Measurements from ENCODE around the gene PRKAR2B. TPM values are rescaled to one million over a fixed set of nuclear protein-coding genes. Genes with fewer than 3 reads are reported as not detected.
"Not testable (repeated sequence)": the region's sequence is repeated elsewhere in the genome, so short reads cannot be mapped to it uniquely, and the experiment has no call there.

The PRKAR2B gene
- total RNA-seq, 1 experiment from 2014 or later = 13.1 TPM

DNA sequence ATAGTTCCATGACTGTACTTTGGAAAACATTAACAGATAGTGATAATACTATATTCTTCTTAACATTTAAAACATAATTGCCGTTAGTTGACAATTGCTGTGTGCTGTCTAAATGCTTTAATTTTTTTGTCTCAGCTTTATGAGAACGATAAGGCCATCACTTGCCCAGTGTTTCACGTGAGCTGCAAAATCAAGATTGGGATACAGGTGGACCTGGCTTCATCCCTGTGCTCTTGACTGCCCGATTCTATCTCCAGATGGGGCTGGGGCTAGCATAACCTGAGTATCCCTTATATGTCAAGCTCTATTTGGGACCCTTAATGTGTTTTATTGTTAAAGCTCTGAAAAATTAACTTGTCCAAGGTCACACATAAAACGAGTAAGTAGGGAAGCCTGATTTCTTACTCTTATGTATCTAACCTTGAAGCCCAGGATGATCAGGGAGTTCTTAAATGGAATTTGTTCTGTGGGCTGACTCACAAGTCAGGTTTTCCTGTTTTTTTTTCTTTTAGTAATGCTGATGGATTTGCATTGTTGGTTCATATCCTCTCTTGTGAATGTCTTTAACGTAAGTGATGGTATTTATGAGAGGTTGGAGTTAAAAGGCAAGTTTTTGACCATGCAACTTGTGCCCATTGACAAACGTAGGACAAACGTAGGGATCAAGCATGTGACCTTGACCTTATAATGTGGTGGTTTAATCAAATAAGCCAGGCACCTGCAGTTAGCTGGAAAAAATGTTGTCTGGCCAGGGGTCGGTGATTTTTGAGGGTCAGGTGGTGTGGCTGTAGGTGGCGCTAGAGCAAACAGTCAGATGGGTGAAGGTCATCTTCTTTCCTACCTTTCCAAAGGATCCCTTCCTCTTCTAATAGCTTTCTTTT lies 3.6 kb downstream of the PRKAR2B start:
- DNase-seq (ENCODE audit: low spot score) = no peak

DNA sequence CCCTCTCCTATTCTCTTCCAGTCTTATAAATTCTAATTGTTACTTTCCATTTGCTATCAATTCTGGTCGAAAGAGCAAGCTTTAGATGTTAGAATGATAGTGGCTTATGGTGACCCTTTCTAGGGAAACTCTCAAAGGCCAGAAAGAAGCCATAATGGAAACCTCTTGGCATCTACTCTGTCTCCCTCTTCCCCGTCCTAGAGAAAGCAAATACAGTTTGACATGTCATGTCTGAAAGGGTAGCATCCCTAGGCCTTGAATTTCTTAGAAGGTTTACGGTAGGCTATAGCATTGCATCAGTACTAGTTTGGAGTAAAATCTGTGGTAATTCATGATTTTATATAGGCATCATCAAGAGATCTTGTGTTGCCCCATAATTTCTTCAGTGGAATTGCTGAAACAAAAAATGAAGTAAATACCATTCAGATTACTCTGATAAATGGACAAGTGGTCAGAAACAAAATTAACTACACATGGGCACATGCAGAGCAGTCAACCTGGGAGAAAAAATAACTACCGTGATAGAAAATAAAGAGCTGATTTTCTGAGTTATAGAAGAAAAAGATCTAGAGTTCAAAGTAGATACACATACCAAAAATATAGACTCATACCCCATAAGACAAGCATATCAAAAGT lies 4.4 kb downstream of the PRKAR2B start:
- no peak for DNase-seq (ENCODE audit: low spot score)

DNA sequence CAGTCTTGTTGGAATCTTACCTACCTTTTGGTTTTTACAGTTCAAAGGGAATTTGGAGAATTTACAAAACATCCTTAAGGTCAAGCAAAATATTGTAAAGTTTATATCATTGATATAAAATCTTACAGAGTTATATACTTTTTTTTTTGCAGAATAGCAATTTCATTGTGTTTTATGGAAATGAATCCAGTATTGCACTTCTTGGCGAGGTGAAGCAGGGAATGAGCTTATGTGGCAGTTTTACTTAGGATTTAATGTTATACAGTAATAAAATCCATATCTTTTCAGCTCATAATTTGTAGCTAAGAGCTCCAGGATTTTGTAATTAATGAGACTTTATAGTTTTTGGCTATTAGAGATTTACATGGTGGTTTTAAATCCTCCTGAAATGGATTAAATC lies 5.0 kb downstream of the PRKAR2B start:
- DNase-seq (ENCODE audit: low spot score) = no peak

DNA sequence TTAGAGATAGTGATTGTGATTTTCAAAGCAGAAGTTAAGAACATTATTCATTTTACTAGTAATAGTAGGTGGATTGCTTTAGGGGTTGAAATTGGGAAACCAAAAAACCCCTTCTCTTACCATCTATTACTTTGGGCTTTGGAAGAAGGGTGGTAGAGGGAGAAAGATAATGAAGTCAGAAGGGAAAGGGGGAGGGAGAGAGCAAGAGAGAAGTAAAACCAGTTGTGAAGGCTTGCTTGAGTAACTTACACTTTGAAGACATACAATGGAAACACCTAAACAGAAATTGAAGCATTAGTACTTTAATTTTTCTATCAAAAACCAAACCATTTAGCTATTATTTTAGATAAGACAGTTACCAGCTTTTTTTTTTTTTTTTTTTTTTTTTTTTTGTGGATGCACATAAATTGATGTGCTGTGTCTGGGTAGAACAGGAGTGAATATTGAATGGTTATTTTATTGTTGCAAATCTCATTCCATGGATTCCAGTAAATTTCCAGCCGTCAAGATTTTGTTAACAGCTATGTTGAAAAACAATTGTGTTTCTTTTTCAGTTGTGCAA lies 5.5 kb downstream of the PRKAR2B start:
- no peak for DNase-seq (ENCODE audit: low spot score)

GRCh38 chr7:107051376-107051775 lies 6.9 kb downstream of the PRKAR2B start:
- DNase-seq (ENCODE audit: low spot score) = no peak

DNA sequence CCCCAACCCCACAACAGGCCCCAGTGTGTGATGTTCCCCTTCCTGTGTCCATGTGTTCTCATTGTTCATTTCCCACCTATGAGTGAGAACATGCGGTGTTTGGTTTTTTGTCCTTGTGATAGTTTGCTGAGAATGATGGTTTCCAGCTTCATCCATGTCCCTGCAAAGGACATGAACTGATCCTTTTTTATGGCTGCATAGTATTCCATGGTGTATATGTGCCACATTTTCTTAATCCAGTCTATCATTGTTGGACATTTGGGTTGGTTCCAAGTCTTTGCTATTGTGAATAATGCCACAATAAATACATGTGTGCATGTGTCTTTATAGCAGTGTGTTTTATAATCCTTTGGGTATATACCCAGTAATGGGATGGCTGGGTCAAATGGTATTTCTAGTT lies 10.5 kb downstream of the PRKAR2B start:
- not testable (repeated sequence) for DNase-seq (ENCODE audit: low spot score)

DNA sequence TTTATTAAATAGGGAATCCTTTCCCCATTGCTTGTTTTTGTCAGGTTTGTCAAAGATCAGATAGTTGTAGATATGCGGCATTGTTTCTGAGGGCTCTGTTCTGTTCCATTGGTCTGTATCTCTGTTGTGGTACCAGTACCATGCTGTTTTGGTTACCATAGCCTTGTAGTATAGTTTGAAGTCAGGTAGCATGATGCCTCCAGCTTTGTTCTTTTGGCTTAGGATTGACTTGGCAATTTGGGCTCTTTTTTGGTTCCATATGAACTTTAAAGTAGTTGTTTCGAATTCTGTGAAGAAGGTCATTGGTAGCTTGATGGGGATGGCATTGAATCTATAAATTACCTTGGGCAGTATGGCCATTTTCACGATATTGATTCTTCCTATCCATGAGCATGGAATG lies 11.6 kb downstream of the PRKAR2B start:
- DNase-seq (ENCODE audit: low spot score) = not testable (repeated sequence)

DNA sequence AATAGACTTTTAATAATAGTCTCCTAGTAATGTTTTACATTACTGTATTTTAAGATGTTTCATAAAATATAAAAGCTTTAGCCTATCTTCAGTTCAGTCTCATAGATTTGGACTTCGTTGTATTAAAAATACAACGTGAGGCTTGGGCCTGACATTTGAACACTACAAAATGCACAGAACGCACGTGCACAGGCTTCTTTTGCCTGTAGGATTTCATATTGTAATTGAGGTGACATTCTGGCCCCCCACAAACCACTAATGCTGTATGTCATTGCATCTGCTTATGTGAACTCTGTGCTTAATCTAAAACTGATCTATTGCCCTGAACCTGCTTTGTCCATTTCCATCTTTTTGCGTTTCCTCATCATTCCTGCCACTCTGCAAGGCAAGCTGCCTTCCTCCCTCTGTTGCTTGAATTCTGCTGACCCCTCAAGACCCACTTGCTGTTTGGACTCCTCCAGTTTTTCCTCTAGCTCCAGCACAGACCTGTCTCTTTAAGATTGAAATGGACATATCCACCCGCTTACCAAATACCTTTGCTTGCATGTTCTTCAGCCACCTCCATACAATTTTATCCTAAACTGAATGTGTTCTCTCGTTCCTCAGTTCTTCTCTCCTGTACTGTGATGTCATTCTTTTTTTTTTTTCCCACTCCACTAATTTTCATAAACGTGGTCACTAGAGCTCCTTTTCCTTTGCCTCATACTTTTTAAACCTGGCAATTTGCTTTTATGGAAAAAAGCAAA lies 12.4 kb downstream of the PRKAR2B start:
- no peak for DNase-seq (ENCODE audit: low spot score)

GRCh38 chr7:107057474-107057833 lies 12.9 kb downstream of the PRKAR2B start:
- no peak for DNase-seq (ENCODE audit: low spot score)

DNA sequence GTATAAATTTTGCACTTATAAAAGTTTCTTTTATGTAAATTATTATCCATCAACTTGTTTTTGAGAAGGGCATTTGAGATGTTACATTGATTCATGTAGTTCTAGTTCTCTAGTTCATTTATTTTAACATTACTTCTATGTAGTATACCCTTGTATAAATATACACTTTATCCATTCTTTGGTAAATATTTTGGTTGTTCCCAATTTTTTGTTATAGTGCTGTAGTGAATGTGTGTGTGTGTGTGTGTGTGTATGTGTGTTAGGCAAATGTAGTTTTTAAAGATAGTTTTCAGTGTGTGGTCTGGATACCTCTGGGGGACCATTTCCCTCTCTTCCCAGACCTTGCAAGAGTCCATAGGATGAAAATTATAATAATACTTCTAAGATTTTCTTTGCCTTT lies 15.0 kb downstream of the PRKAR2B start:
- no peak for DNase-seq (ENCODE audit: low spot score)

DNA sequence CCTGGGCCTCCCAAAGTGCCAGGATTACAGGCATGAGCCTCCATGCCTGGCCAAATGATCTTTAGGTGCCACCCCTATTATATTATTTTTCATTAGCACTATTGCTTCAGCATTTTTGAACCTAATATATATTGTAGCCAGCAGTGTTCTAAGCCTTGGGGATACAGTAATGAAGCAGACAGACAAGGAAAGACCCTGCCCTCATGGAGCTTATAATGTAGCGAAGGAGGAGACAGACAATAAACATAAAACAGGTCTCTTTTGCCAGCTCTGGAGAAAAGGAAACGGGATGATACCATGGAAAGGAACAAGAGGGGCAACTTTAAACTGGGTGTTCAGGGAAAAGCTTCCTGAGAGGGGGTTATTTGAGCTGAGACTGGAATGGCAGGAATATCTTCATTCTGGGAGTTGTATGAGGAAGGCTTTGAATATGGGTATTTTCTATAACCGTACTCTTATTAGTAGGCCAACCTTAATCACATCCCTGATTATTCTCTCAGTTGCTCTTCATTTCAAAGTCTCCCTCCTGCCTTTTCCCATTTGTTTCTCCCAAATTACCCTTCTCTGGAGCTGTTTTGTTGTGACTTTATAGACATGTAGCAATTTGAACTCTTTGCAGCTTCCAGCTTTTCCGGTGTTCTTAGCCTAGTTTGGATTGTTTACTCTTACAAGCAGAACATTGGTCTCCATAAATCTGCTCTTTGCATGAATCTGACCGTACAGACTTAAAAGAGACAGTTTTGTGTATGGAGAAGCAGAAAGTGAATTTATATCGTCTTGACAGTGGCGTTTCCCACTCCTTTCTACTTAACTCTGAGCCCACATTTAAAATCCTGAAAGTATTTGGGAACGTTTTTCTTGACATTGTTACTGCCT lies 19.0 kb downstream of the PRKAR2B start:
- DNase-seq (ENCODE audit: low spot score) = no peak

DNA sequence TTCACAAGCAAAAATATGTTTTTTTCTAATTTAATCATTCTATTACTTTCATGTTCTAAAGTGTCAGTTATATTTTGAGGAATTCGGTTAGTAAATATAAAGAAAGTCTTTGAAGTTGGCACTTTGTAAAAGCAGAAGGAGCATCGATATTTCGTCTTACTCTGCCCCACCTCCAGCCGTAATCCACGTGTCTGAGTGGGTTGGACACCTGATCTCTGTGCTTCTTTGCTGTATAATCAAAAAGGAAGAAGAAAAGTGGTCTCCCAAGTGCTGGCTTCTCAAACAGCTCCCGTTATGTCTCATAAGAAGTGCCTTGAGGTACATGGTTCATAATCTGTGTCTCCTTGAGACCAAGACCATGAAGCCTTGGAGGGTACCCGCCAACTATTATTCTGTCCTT lies 19.8 kb downstream of the PRKAR2B start:
- no peak for DNase-seq (ENCODE audit: low spot score)

DNA sequence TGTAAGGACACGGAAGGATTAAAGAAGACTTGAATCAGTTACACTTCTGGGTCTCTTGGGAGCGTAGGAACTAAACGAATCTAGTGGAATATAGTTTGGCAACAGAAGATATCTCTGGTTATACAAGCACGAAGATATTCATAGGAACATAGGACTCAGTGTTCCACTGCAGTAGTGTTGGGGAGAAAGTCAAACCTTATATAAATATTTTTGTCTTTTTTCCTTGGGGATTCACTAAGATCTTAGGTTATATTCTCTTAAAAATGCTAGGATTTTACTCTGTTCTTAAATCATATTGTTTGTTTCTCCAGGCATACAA lies 21.4 kb downstream of the PRKAR2B start:
- no peak for DNase-seq (ENCODE audit: low spot score)

- no peak for DNase-seq (ENCODE audit: low spot score)
Measured at GRCh38 chr7:107068156-107068555, 23.7 kb downstream of the PRKAR2B start.

DNA sequence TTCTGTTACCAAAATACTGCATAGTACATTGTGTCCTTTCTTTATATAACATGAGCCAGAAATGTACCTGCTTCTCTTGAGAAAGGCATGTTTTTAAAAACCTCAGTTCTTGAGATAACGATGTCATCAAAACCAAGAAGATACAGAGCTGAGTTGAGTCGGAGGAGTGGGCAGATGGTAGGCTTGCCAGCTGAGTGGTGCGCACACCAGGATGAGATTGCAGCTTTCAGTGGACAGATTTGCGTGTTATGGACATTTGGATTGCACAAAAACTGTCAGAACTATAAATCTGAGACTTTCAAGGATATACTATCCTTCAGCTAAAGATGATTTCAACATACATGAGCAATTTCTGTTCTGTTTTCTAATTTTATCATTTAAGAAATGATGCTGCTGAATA lies 25.0 kb downstream of the PRKAR2B start:
- no peak for DNase-seq (ENCODE audit: low spot score)

DNA sequence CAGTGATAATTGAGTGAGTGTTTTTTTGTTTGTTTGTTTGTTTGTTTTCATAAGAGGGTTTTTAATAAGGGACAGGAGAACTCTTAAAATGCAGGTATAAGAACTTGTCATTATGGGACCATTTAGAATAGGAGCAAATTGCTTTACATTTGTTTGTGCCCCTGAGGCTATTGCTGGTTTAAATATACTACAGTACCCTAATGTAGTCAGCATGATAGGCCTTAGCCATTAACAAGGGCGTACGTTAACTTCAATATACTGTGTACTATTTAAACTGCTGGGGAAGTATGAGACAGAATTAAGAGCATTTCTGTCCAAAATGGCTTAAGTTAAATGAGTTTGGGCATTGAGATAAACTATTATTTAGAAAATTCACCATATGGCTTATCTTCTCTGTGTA lies 26.2 kb downstream of the PRKAR2B start:
- DNase-seq (ENCODE audit: low spot score) = no peak

GRCh38 chr7:107071129-107071528 lies 26.6 kb downstream of the PRKAR2B start:
- no peak for DNase-seq (ENCODE audit: low spot score)

DNA sequence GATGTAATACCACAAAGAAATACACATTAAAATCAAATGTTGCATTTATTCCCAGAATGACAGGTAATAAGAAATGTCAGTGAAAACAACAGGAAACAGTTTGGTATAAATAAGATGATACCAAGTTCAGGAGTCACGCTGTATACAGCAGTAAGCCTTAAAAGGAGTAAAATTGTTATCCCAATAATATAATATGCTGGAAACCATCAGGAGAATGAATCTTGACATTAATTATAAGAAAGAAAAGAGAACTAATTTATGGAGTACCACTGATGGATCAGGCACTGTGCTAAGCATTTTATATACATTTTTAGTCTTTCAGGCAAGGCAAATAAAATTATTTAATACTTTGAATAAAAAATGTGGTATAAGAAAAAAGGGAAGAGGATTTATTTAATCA lies 27.6 kb downstream of the PRKAR2B start:
- no peak for DNase-seq (ENCODE audit: low spot score)

GRCh38 chr7:107075863-107076574 lies 31.5 kb downstream of the PRKAR2B start:
- DNase-seq (ENCODE audit: low spot score) = no peak

DNA sequence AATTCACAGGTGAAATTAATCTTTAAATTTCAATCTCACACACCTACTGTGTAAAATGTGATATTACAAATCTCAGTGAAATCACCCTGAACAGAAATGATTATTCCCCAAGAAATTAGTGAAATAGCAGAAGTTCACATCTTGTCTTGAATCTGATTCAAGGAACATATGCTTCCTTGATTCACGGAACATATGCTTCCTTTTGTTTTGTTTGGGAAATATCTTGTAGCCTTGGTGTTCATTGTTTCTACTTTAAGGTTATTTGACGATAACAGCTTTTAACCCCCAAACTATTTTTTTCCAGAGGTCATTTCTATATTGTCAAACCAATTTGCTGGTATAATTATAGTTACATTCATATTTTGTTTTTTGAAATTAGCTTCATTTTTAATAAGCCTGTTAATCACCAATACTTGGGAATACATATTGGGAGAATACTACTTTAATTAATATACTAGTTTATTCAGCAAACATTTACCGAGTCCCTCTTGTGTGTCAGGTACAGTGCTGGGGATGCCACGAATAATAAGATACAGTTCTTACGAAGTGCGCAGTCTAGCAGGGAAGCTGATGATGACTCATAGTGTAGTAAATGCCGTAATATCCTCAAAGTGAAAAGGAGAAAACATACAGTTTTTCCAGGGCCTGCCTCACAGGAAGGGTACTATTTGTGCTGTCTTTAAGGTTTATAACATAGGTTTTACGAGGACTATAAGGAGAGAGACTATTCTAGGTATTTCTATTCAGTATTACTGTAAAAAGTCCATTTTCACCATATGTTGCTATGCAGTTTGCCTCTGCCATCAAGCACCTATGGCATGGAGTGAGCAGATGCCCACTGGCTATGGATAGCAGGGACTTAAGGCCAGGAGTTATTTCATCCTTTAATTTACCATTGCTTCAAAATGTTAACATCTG lies 32.5 kb downstream of the PRKAR2B start:
- no peak for DNase-seq (ENCODE audit: low spot score)
